SK-N-SH (cell line): Measurements from ENCODE around the gene KCNIP4.

Source experiments
- CHD2 ChIP-seq: fragments of 150-350 bp; IDR thresholded peaks from 2 replicates; pipeline ENCODE4 v1.6.1; 2018; ENCODE audit warnings: low read length; ENCODE audit not compliant: partially characterized antibody
- CTCF ChIP-seq: fragments of 200-600 bp; sonication (generic); IDR thresholded peaks from 2 replicates; pipeline ENCODE4 v1.6.1; 2017; ENCODE audit warnings: antibody characterized with exemption, mild to moderate bottlenecking, moderate library complexity
- EZH2phosphoT487 ChIP-seq: fragments of 200-600 bp; sonication (generic); IDR thresholded peaks from 2 replicates; pipeline ENCODE4 v1.6.1; 2017; ENCODE audit warnings: low read depth, mixed run types, mild to moderate bottlenecking, antibody characterized with exemption, moderate library complexity, borderline replicate concordance
- JUND ChIP-seq: IDR thresholded peaks from 2 replicates; pipeline ENCODE4 v1.4.0; 2012
- NFIC ChIP-seq: IDR thresholded peaks from 2 replicates; pipeline ENCODE4 v1.4.0; 2012; ENCODE audit warnings: borderline replicate concordance
- POLR2AphosphoS5 ChIP-seq: IDR thresholded peaks from 2 replicates; pipeline ENCODE4 v1.6.1; 2012; ENCODE audit warnings: low read depth, low read length
- RXRA ChIP-seq: IDR thresholded peaks from 2 replicates; pipeline ENCODE4 v1.4.0; 2012; ENCODE audit warnings: low read depth, mild to moderate bottlenecking, borderline replicate concordance
- SMC3 ChIP-seq: IDR thresholded peaks from 2 replicates; pipeline ENCODE4 v1.6.1; 2012; ENCODE audit warnings: low read depth, low read length, improper control_type of control experiment
- TCF12 ChIP-seq: IDR thresholded peaks from 2 replicates; pipeline ENCODE4 v1.4.0; 2012
- TEAD4 ChIP-seq: IDR thresholded peaks from 2 replicates; pipeline ENCODE4 v1.4.0; 2012; ENCODE audit warnings: mild to moderate bottlenecking, borderline replicate concordance; ENCODE audit not compliant: insufficient read depth
- USF2 ChIP-seq: fragments of 150-350 bp; IDR thresholded peaks from 2 replicates; pipeline ENCODE4 v1.6.1; 2017; ENCODE audit warnings: antibody characterized with exemption, low read length, low read depth, borderline replicate concordance
- TF ChIP-seq, protein P1 (sequence below): IDR thresholded peaks from 2 replicates; pipeline ENCODE4 v1.4.0; 2012; ENCODE audit warnings: low read depth

GRCh38 chr4:21811565-21811964 is 137.0 kb downstream of the KCNIP4 start:
- no peak for TF ChIP-seq CTCF
- TF ChIP-seq JUND, result no peak
- no peak for TF ChIP-seq USF2
- no peak for TF ChIP-seq EZH2phosphoT487
- TF ChIP-seq TCF12, result peak; percentile 17; the same call in 1 of the 2 replicates
- no peak for TF ChIP-seq CHD2
- TF ChIP-seq POLR2AphosphoS5, result no peak
- TF ChIP-seq RXRA, result peak; percentile 26; the same call in 1 of the 2 replicates
- no peak for TF ChIP-seq SMC3
- TF ChIP-seq TEAD4, result no peak
- no peak for TF ChIP-seq NFIC
- TF ChIP-seq, protein P1, sequence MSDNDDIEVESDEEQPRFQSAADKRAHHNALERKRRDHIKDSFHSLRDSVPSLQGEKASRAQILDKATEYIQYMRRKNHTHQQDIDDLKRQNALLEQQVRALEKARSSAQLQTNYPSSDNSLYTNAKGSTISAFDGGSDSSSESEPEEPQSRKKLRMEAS, result no peak
